IMR-90 (cell line): ENCODE data around the gene LTB4R. TPM values are rescaled to one million over a fixed set of nuclear protein-coding genes. Genes with fewer than 3 reads are reported as not detected.

Source experiments
- CEBPB ChIP-seq: IDR thresholded peaks from 2 replicates; pipeline ENCODE4 v1.6.1; 2012; ENCODE audit warnings: low read depth, low read length, improper control_type of control experiment
- FOS ChIP-seq: fragments of 150-350 bp; IDR thresholded peaks from 2 replicates; pipeline ENCODE4 v1.6.1; 2016; ENCODE audit warnings: low read depth, low read length
- polyA plus RNA-seq, 3 experiments: library from polyadenylated mRNA; depleted of rRNA; stranded (reverse); fragments of >200 nt; gene quantifications; 2 replicates each; pipeline ENCODE4 v1.2.3, GENCODE V29; 2012; ENCODE audit warnings: low replicate concordance in 1 of 3
- total RNA-seq: library from RNA; depleted of rRNA; stranded (reverse); fragments of >200 nt; gene quantifications from 2 replicates; pipeline ENCODE4 v1.2.3, GENCODE V29; 2012
- TF ChIP-seq, protein P1 (sequence below): fragments of 150-350 bp; IDR thresholded peaks from 2 replicates; pipeline ENCODE4 v1.6.1; 2016; ENCODE audit warnings: low read depth, mild to moderate bottlenecking, low read length, moderate library complexity, borderline replicate concordance
- TF ChIP-seq, protein P2 (sequence below): conservative IDR thresholded peaks from 2 replicates; pipeline ENCODE4 v1.5.1; 2012; ENCODE audit warnings: mild to moderate bottlenecking, low read depth, low read length, improper control_type of control experiment

The LTB4R gene
- total and polyA plus RNA-seq, 2 of the 4 experiments (the other 2 are of a cell fraction) = 0.18 to 2.3 TPM

GRCh38 chr14:24308342-24309124 is 2.8 kb upstream of the LTB4R start (continued):
- TF ChIP-seq, protein P1, sequence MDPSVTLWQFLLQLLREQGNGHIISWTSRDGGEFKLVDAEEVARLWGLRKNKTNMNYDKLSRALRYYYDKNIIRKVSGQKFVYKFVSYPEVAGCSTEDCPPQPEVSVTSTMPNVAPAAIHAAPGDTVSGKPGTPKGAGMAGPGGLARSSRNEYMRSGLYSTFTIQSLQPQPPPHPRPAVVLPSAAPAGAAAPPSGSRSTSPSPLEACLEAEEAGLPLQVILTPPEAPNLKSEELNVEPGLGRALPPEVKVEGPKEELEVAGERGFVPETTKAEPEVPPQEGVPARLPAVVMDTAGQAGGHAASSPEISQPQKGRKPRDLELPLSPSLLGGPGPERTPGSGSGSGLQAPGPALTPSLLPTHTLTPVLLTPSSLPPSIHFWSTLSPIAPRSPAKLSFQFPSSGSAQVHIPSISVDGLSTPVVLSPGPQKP = no peak
- no peak for TF ChIP-seq FOS
- TF ChIP-seq CEBPB = no peak
- TF ChIP-seq, protein P2, sequence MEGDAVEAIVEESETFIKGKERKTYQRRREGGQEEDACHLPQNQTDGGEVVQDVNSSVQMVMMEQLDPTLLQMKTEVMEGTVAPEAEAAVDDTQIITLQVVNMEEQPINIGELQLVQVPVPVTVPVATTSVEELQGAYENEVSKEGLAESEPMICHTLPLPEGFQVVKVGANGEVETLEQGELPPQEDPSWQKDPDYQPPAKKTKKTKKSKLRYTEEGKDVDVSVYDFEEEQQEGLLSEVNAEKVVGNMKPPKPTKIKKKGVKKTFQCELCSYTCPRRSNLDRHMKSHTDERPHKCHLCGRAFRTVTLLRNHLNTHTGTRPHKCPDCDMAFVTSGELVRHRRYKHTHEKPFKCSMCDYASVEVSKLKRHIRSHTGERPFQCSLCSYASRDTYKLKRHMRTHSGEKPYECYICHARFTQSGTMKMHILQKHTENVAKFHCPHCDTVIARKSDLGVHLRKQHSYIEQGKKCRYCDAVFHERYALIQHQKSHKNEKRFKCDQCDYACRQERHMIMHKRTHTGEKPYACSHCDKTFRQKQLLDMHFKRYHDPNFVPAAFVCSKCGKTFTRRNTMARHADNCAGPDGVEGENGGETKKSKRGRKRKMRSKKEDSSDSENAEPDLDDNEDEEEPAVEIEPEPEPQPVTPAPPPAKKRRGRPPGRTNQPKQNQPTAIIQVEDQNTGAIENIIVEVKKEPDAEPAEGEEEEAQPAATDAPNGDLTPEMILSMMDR = no peak
